Spinal cord (tissue), 10 donors: ENCODE data around the gene PLEKHO2. TPM values are rescaled to one million over a fixed set of nuclear protein-coding genes. Genes with fewer than 3 reads are reported as not detected.

Source experiments
- DNase-seq, 6 donors: peaks; one replicate each; pipeline versions ENCODE4 v3.0.0 to v3.0.0-alpha.2; 2013 to 2015; ENCODE audit warnings: low spot score in 6 of 6, low read depth in 4 of 6
- H3K27ac ChIP-seq: one replicate; pipeline ENCODE4 v1.5.1; 2013; ENCODE audit warnings: low read depth, low read length, control low read depth
- H3K27me3 ChIP-seq: one replicate; pipeline ENCODE4 v1.6.1; 2013; ENCODE audit warnings: low read length; ENCODE audit not compliant: control insufficient read depth, insufficient read depth
- H3K36me3 ChIP-seq: one replicate; pipeline ENCODE4 v1.6.1; 2013; ENCODE audit warnings: low read length; ENCODE audit not compliant: control insufficient read depth, insufficient read depth
- H3K4me1 ChIP-seq: one replicate; pipeline ENCODE4 v1.6.1; 2013; ENCODE audit warnings: low read length; ENCODE audit not compliant: control insufficient read depth, insufficient read depth
- H3K4me3 ChIP-seq: one replicate; pipeline ENCODE4 v1.5.1; 2013; ENCODE audit warnings: low read depth, low read length, control low read depth
- H3K9me3 ChIP-seq: one replicate; pipeline ENCODE4 v1.6.1; 2013; ENCODE audit warnings: low read length; ENCODE audit not compliant: control insufficient read depth, insufficient read depth
- WGBS: methylation state at CpG from one replicate; pipeline ENCODE4 v1.1.5; 2013; ENCODE audit warnings: missing lambda C conversion rate; ENCODE audit not compliant: insufficient coverage; 5-methylcytosine and 5-hydroxymethylcytosine counted together
- polyA plus RNA-seq, 2 donors: library from polyadenylated mRNA; unstranded; fragments of 120-200 nt; gene quantifications; one replicate each; pipeline ENCODE4 v1.2.1, GENCODE V29; 2013; ENCODE audit not compliant: insufficient read length in 2 of 2
- total RNA-seq, 2 donors: library from RNA; depleted of rRNA in 1 of 2; stranded (reverse); fragments of 120-200 nt in 1 of 2; fragments of >200 nt in 1 of 2; gene quantifications; one replicate each; pipeline versions ENCODE4 v1.2.3 to v1.2.4, GENCODE V29; 2013 to 2014
- donor health status: healthy.

Gene PLEKHO2
- total and polyA plus RNA-seq, 4 donors, result 13.2 to 26.0 (median 16.3) TPM

GRCh38 chr15:64843991-64844390, 2.3 kb downstream of the PLEKHO2 start:
- Histone ChIP-seq H3K36me3 (peaks cover 3% of the 10 kb centered on the region), H3K4me1 (peaks cover 58% of the 10 kb centered on the region), H3K27ac (peak overlapping the region; percentile 11), H3K4me3 (peak overlapping the region; percentile 24), H3K27me3 (no peaks in the 10 kb centered on the region), H3K9me3 (no peaks in the 10 kb centered on the region)
- no peak for DNase-seq
- WGBS, result 87% methylated on average over 3 of the region's 4 CpGs

- no peak for DNase-seq
- H3K9me3 ChIP-seq, result no peaks in the 10 kb centered on the region
- peaks cover 6% of the 10 kb centered on the region for H3K36me3 ChIP-seq
- peak overlapping the region; percentile 24 for H3K4me3 ChIP-seq
- WGBS, result 53% methylated on average over 6 of the region's 8 CpGs
- H3K27me3 ChIP-seq, result no peaks in the 10 kb centered on the region
- peaks cover 58% of the 10 kb centered on the region for H3K4me1 ChIP-seq
- H3K27ac ChIP-seq, result peak overlapping the region; percentile 11
Observed at GRCh38 chr15:64844576-64845145, 2.9 kb downstream of the PLEKHO2 start.

GRCh38 chr15:64845183-64845611, 3.5 kb downstream of the PLEKHO2 start:
- Histone ChIP-seq H3K36me3 (peaks cover 6% of the 10 kb centered on the region), H3K27me3 (no peaks in the 10 kb centered on the region), H3K9me3 (no peaks in the 10 kb centered on the region), H3K4me3 (no peak overlapping the region), H3K4me1 (peaks cover 58% of the 10 kb centered on the region), H3K27ac (peak overlapping the region; percentile 11)
- 14% methylated on average over 1 of the region's 2 CpGs for WGBS
- peak in 1 of 6 donors; percentile 65 for DNase-seq

- no peaks in the 10 kb centered on the region for H3K27me3 ChIP-seq
- peak overlapping the region; percentile 11 for H3K27ac ChIP-seq
- no peaks in the 10 kb centered on the region for H3K9me3 ChIP-seq
- H3K4me1 ChIP-seq, result peaks cover 52% of the 10 kb centered on the region
- 88% methylated on average over 8 of the region's 13 CpGs for WGBS
- no peak for DNase-seq
- H3K36me3 ChIP-seq, result peaks cover 9% of the 10 kb centered on the region
- no peak overlapping the region for H3K4me3 ChIP-seq
Observed at GRCh38 chr15:64845831-64846595, 4.3 kb downstream of the PLEKHO2 start.

- no peak for DNase-seq
- H3K4me1 ChIP-seq, result peaks cover 47% of the 10 kb centered on the region
- H3K9me3 ChIP-seq, result no peaks in the 10 kb centered on the region
- no peaks in the 10 kb centered on the region for H3K27me3 ChIP-seq
- H3K4me3 ChIP-seq, result no peak overlapping the region
- no peak overlapping the region for H3K27ac ChIP-seq
- H3K36me3 ChIP-seq, result peaks cover 6% of the 10 kb centered on the region
- 100% methylated on average over 2 of the region's 3 CpGs for WGBS
Observed at GRCh38 chr15:64847016-64847415, 5.3 kb downstream of the PLEKHO2 start.

- no CpG with 5 or more reads among the region's 3 CpGs for WGBS
- peaks cover 42% of the 10 kb centered on the region for H3K4me1 ChIP-seq
- H3K4me3 ChIP-seq, result no peak overlapping the region
- no peak for DNase-seq
- no peak overlapping the region for H3K27ac ChIP-seq
- peaks cover 6% of the 10 kb centered on the region for H3K36me3 ChIP-seq
- H3K9me3 ChIP-seq, result no peaks in the 10 kb centered on the region
- no peaks in the 10 kb centered on the region for H3K27me3 ChIP-seq
Observed at GRCh38 chr15:64847448-64847847, 5.7 kb downstream of the PLEKHO2 start.

GRCh38 chr15:64847876-64848716, 6.4 kb downstream of the PLEKHO2 start:
- Histone ChIP-seq H3K9me3 (no peaks in the 10 kb centered on the region), H3K27ac (no peak overlapping the region), H3K4me1 (peaks cover 36% of the 10 kb centered on the region), H3K4me3 (no peak overlapping the region), H3K27me3 (no peaks in the 10 kb centered on the region), H3K36me3 (peaks cover 6% of the 10 kb centered on the region)
- no peak for DNase-seq
- WGBS, result 83% methylated on average over 5 of the region's 8 CpGs

- H3K36me3 ChIP-seq, result peaks cover 21% of the 10 kb centered on the region
Observed at GRCh38 chr15:64850778-64851502, 9.2 kb downstream of the PLEKHO2 start.

GRCh38 chr15:64851503-64851840, 9.8 kb downstream of the PLEKHO2 start:
- Histone ChIP-seq H3K9me3 (no peaks in the 10 kb centered on the region), H3K36me3 (peaks cover 21% of the 10 kb centered on the region), H3K27me3 (no peaks in the 10 kb centered on the region), H3K27ac (peak overlapping the region; percentile 61), H3K4me1 (peaks cover 35% of the 10 kb centered on the region), H3K4me3 (no peak overlapping the region)
- WGBS, result 95% methylated on average over 3 of the region's 6 CpGs
- no peak for DNase-seq

More at GRCh38 chr15:64850778-64851502, 9.2 kb downstream of the PLEKHO2 start:
- DNase-seq, result no peak
- Histone ChIP-seq H3K27ac (peak overlapping the region; percentile 61), H3K27me3 (no peaks in the 10 kb centered on the region), H3K4me1 (peaks cover 34% of the 10 kb centered on the region), H3K9me3 (no peaks in the 10 kb centered on the region), H3K4me3 (no peak overlapping the region)
- 70% methylated on average over 4 of the region's 4 CpGs for WGBS
